GM12874 (cell line): ENCODE data around the gene S100Z.

ENCODE experiments used
- CTCF ChIP-seq: IDR thresholded peaks from 2 replicates; pipeline ENCODE4 v1.5.1; 2011; ENCODE audit warnings: low read depth, mild to moderate bottlenecking, control low read depth, low read length, moderate library complexity; ENCODE audit not compliant: insufficient read depth

Gene S100Z

GRCh38 chr5:76859591-76860247, 9.9 kb downstream of the S100Z start:
- TF ChIP-seq CTCF: no peak

GRCh38 chr5:76861612-76862011, 11.8 kb downstream of the S100Z start:
- no peak for TF ChIP-seq CTCF

- no peak for TF ChIP-seq CTCF
These were observed 13.2 kb downstream of the S100Z start for GRCh38 chr5:76863001-76863400.

GRCh38 chr5:76866503-76866902, 16.7 kb downstream of the S100Z start:
- TF ChIP-seq CTCF: no peak

GRCh38 chr5:76867038-76867437, 17.2 kb downstream of the S100Z start:
- TF ChIP-seq CTCF: no peak

GRCh38 chr5:76867827-76868693, 18.2 kb downstream of the S100Z start:
- TF ChIP-seq CTCF: peak; percentile 75

- no peak for TF ChIP-seq CTCF
These were observed 20.2 kb downstream of the S100Z start for GRCh38 chr5:76870046-76870445.
